Heart left ventricle (tissue), 16 donors: ENCODE results near the gene PLEKHA1. TPM values are rescaled to one million over a fixed set of nuclear protein-coding genes. Genes with fewer than 3 reads are reported as not detected.

Experiments used
- ATAC-seq, 4 donors: fragments of 200-7000 bp; cut with Tn5 transposase; one replicate each; pipeline ENCODE4 v1.9.1; 2020 to 2022; ENCODE audit warnings: moderate library complexity in 4 of 4, mild to moderate bottlenecking in 3 of 4, moderate number of reproducible peaks in 1 of 4
- DNase-seq, 5 donors: peaks; one replicate each; pipeline ENCODE4 v3.0.0-alpha.2; 2020
- H3K27ac ChIP-seq, 12 donors: fragments of 200-600 bp; sonication (generic) in 4 of 12; one replicate each; pipeline versions ENCODE4 v1.5.0 to v1.8.0; 2016 to 2022; ENCODE audit warnings: mild to moderate bottlenecking in 2 of 12
- H3K27me3 ChIP-seq, 9 donors: fragments of 200-600 bp; sonication (generic) in 2 of 9; one replicate each; pipeline versions ENCODE4 v1.5.1 to v1.8.0; 2016 to 2022; ENCODE audit warnings: mild to moderate bottlenecking in 3 of 9
- H3K36me3 ChIP-seq, 9 donors: fragments of 200-600 bp; sonication (generic) in 2 of 9; one replicate each; pipeline versions ENCODE4 v1.5.0 to v1.8.0; 2018 to 2022; ENCODE audit warnings: mild to moderate bottlenecking in 2 of 9
- H3K4me1 ChIP-seq, 12 donors: fragments of 200-600 bp; sonication (generic) in 4 of 12; one replicate each; pipeline versions ENCODE4 v1.5.0 to v1.8.0; 2016 to 2022; ENCODE audit warnings: mild to moderate bottlenecking in 3 of 12
- H3K4me3 ChIP-seq, 12 donors: fragments of 200-600 bp; sonication (generic) in 4 of 12; one replicate each; pipeline versions ENCODE4 v1.5.0 to v1.8.0; 2017 to 2022; ENCODE audit warnings: mild to moderate bottlenecking in 9 of 12, moderate library complexity in 4 of 12
- H3K9me3 ChIP-seq, 12 donors: fragments of 200-600 bp; sonication (generic) in 4 of 12; one replicate each; pipeline versions ENCODE4 v1.5.0 to v1.8.0; 2016 to 2022; ENCODE audit warnings: mild to moderate bottlenecking in 1 of 12
- CTCF ChIP-seq, 12 donors: fragments of 200-600 bp; sonication (generic) in 4 of 12; IDR thresholded peaks; one replicate each; pipeline versions ENCODE4 v1.5.0 to v1.8.0; 2018 to 2022; ENCODE audit warnings: antibody characterized with exemption in 12 of 12, mild to moderate bottlenecking in 5 of 12
- POLR2A ChIP-seq, 2 donors: fragments of 450-650 bp; IDR thresholded peaks; one replicate each; pipeline ENCODE4 v1.6.1; 2017; ENCODE audit warnings: antibody characterized with exemption in 2 of 2, mild to moderate bottlenecking in 2 of 2, moderate library complexity in 2 of 2
- WGBS, 4 donors: extraction: QIAGEN DNeasy Blood & Tissue Kit in 2 of 4; methylation state at CpG; one replicate each; pipeline versions ENCODE4 v1.1.5 to v1.1.7; 2013 to 2018; 5-methylcytosine and 5-hydroxymethylcytosine counted together
- intact Hi-C, 10 donors: fragments of 100-400 bp; cut with DNase I; formaldehyde crosslinking; loops; one replicate each; pipeline versions ENCODE4 v1.11.1 to v1.14.2; 2022
- long read RNA-seq, 3 donors: library from polyadenylated mRNA; unstranded; transcript quantifications; one replicate each; pipeline ENCODE4 v2.0.0, GENCODE V29; 2020 to 2021
- polyA plus RNA-seq, 2 donors: library from polyadenylated mRNA; stranded (reverse); fragments of 200-250 nt; gene quantifications; one replicate each; pipeline ENCODE4 v1.2.3, GENCODE V29; 2013
- total RNA-seq, 9 donors: library from RNA; depleted of rRNA in 2 of 9; stranded (reverse); fragments of >200 nt in 2 of 9; fragmentation: NEBNext Ultra II Directional in 3 of 9; extraction: Animal tissue kit (Norgen Biotek cat#: 25700) in 3 of 9; gene quantifications; one replicate each; pipeline versions ENCODE4 v1.1.0 to v1.2.4, GENCODE V29; 2016 to 2023
- donor health status: ischemic (EF 13 %, LVEDD 7.1; RV severe dilation, severe dysfunction).
- donor health status: healthy with polysubstance abuse.
- donor health status: DM: no; HTN: yes; CAD: no.
- donor health status: DM: no; HTN: no; CAD: no.
- donor health status: ischemic (EF 25% LVEDD 6.9; RV normal size, moderate dysfunction).
- donor health status: ischemic (EF 25% LVEDD 5.7; RV mildly dilated, moderate dysfunction).
- donor health status: healthy.
- donor health status: DM: yes; HTN: yes; CAD: no.
- donor health status: ischemic (EF 35%, LVEDD 5.7; RV mildly dilated, moderate dysfunction).
- donor health status: nonischemic (EF 11% LVEDD 7.7; RV severe dilation, severe dysfunction).
- donor health status: DM: yes; HTN: yes; CAD: no.
- donor health status: PGD.
- donor health status: ischemic (EF 29% LVEDD 5.4; RV normal size, mild dysfunction).
- donor health status: nonischemic (EF 23%, LVEDD 6.1; RV moderate dilation, normal function).

Gene PLEKHA1
- total RNA-seq = 10 to 100 TPM; 32.3 to 70.6 (median 44.7) TPM
- polyA plus RNA-seq = 10 to 100 TPM; 14.1 to 38.5 TPM
- long read RNA-seq, donor 1, full-length matches to known transcripts = 1 of 78 reads
- long read RNA-seq, donor 1, partial matches to known transcripts = 4 of 78 reads
- long read RNA-seq, donor 1, other reads (novel, unspliced or antisense) = 73 of 78 reads
- long read RNA-seq, donor 2, partial matches to known transcripts = 31 of 472 reads
- long read RNA-seq, donor 2, other reads (novel, unspliced or antisense) = 441 of 472 reads
- long read RNA-seq, donor 3, partial matches to known transcripts = 6 of 76 reads
- long read RNA-seq, donor 3, other reads (novel, unspliced or antisense) = 70 of 76 reads

GRCh38 chr10:122374237-122374858 is at the start of gene PLEKHA1:
TSS of gene PLEKHA1 (plus strand) at chr10:122374708. CDS start at chr10:122393201, 18,493 bp downstream.
- DNase-seq (peak; percentile 96 to 98 (median 97)), ATAC-seq (peak; percentile 87 to 97 (median 94))
- Histone ChIP-seq H3K4me1 (peaks cover 0 to 67% (median 40%) of the 10 kb centered on the region in 12 donors), H3K27ac (peak within 1 kb of the TSS; percentile 94 to 99 (median 98)), H3K9me3 (no peaks in the 10 kb centered on the region), H3K36me3 (no peaks in the 10 kb centered on the region), H3K4me3 (peak within 1 kb of the TSS; percentile 68 to 95 (median 90)), H3K27me3 (peaks cover 0 to 6% (median 0%) of the 10 kb centered on the region in 9 donors)
- WGBS, 4 donors = 0 to 1% (median 1%) methylated on average over 29 to 71 of the region's 71 CpGs
- peak in 3 of 12 donors; percentile 8 to 40 (median 23) for TF ChIP-seq CTCF (IDR thresholded peaks at IDR 0.05)
- peak in 1 of 2 donors; percentile 97 for TF ChIP-seq POLR2A (IDR thresholded peaks at IDR 0.05)
- intact Hi-C loops = loop anchor here in 2 of 10 donors (1.0 to 10.0 kb wide), 3 partner anchors 33 to 610 kb away; partner anchors contain the start of gene PSTK (in 1 of the 2)

- H3K27ac ChIP-seq = no peak overlapping the region
- H3K4me3 ChIP-seq = no peak overlapping the region
- H3K27me3 ChIP-seq = no peaks in the 10 kb centered on the region
- no peak for ATAC-seq
- TF ChIP-seq CTCF (IDR thresholded peaks at IDR 0.05) (no peak), POLR2A (IDR thresholded peaks at IDR 0.05) (no peak)
- WGBS, 4 donors = 93 to 100% (median 96%) methylated on average over 2 of the region's 2 CpGs
- no peaks in the 10 kb centered on the region for H3K4me1 ChIP-seq
- H3K9me3 ChIP-seq = peaks cover 0 to 13% (median 4%) of the 10 kb centered on the region in 12 donors
- intact Hi-C loops = no loop called here
- no peak for DNase-seq
- no peaks in the 10 kb centered on the region for H3K36me3 ChIP-seq
These were observed 49.3 kb upstream of the PLEKHA1 start for GRCh38 chr10:122325235-122325634.

- DNase-seq (no peak), ATAC-seq (no peak)
- H3K4me1 ChIP-seq = no peaks in the 10 kb centered on the region
- no peaks in the 10 kb centered on the region for H3K36me3 ChIP-seq
- no peak overlapping the region for H3K27ac ChIP-seq
- no peak overlapping the region for H3K4me3 ChIP-seq
- intact Hi-C loops = no loop called here
- H3K27me3 ChIP-seq = no peaks in the 10 kb centered on the region
- H3K9me3 ChIP-seq = peaks cover 0 to 1% (median 0%) of the 10 kb centered on the region in 12 donors
- TF ChIP-seq POLR2A (IDR thresholded peaks at IDR 0.05) = no peak
- no peak for TF ChIP-seq CTCF (IDR thresholded peaks at IDR 0.05)
- 90 to 95% (median 92%) methylated on average over 5 of the region's 5 CpGs for WGBS, 4 donors
These were observed 48.1 kb upstream of the PLEKHA1 start for GRCh38 chr10:122326385-122326784.

GRCh38 chr10:122326806-122327205 is 47.7 kb upstream of the PLEKHA1 start:
- H3K36me3 ChIP-seq = no peaks in the 10 kb centered on the region
- DNase-seq (no peak), ATAC-seq (no peak)
- no peak for TF ChIP-seq POLR2A (IDR thresholded peaks at IDR 0.05)
- no peak for TF ChIP-seq CTCF (IDR thresholded peaks at IDR 0.05)
- H3K27ac ChIP-seq = no peak overlapping the region
- H3K4me1 ChIP-seq = no peaks in the 10 kb centered on the region
- no peak overlapping the region for H3K4me3 ChIP-seq
- 78 to 98% (median 90%) methylated on average over 6 of the region's 6 CpGs for WGBS, 4 donors
- H3K9me3 ChIP-seq = no peaks in the 10 kb centered on the region
- intact Hi-C loops = no loop called here
- H3K27me3 ChIP-seq = no peaks in the 10 kb centered on the region
